Astrocyte (in vitro differentiated cells and primary cell): Measurements from ENCODE around the gene PCBP3. TPM values are rescaled to one million over a fixed set of nuclear protein-coding genes. Genes with fewer than 3 reads are reported as not detected.

Experiments used
- DNase-seq: peaks from one replicate; pipeline ENCODE4 v3.0.0-alpha.2; 2010; ENCODE audit warnings: low read depth
- FAIRE-seq: peaks from 2 replicates; lab custom pipeline; 2011; peaks lifted over from hg19 to GRCh38; lab: Jason Lieb, UNC
- H2AFZ ChIP-seq: 2 replicates; pipeline ENCODE4 v1.6.0; 2012; ENCODE audit warnings: low read depth, low read length, inconsistent platforms
- H3K27ac ChIP-seq: 2 replicates; pipeline ENCODE4 v1.5.1; 2011; ENCODE audit warnings: low read depth, low read length, inconsistent platforms
- H3K27me3 ChIP-seq: 2 replicates; pipeline ENCODE4 v1.6.0; 2011; ENCODE audit warnings: low read length, inconsistent platforms; ENCODE audit not compliant: insufficient read depth
- H3K36me3 ChIP-seq: 2 replicates; pipeline ENCODE4 v1.5.1; 2011; ENCODE audit warnings: low read length, inconsistent platforms; ENCODE audit not compliant: insufficient read depth
- H3K4me1 ChIP-seq: 2 replicates; pipeline ENCODE4 v1.5.1; 2011; ENCODE audit warnings: low read length, inconsistent platforms; ENCODE audit not compliant: insufficient read depth
- H3K4me2 ChIP-seq: 2 replicates; pipeline ENCODE4 v1.6.0; 2012; ENCODE audit warnings: low read length, inconsistent platforms
- H3K4me3 ChIP-seq: 2 replicates; pipeline ENCODE4 v1.5.1; 2011; ENCODE audit warnings: low read depth, mild to moderate bottlenecking, low read length, inconsistent platforms; ENCODE audit not compliant: insufficient read depth
- H3K79me2 ChIP-seq: 2 replicates; pipeline ENCODE4 v1.6.0; 2012; ENCODE audit warnings: mild to moderate bottlenecking, low read length, inconsistent platforms; ENCODE audit not compliant: insufficient read depth
- H3K9ac ChIP-seq: 2 replicates; pipeline ENCODE4 v1.6.0; 2012; ENCODE audit warnings: mild to moderate bottlenecking, low read length, inconsistent platforms
- H3K9me3 ChIP-seq: 2 replicates; pipeline ENCODE4 v1.5.1; 2012; ENCODE audit warnings: low read depth, mild to moderate bottlenecking, low read length, inconsistent platforms; ENCODE audit not compliant: insufficient read depth
- H4K20me1 ChIP-seq: 2 replicates; pipeline ENCODE4 v1.6.0; 2012; ENCODE audit warnings: low read length, inconsistent platforms; ENCODE audit not compliant: insufficient read depth
- H3K27ac Mint-ChIP-seq: one replicate; pipeline ENCODE4 v1.8.0; 2021; ENCODE audit warnings: mild to moderate bottlenecking, mixed read lengths; ENCODE audit not compliant: unreplicated experiment
- H3K27me3 Mint-ChIP-seq: one replicate; pipeline ENCODE4 v1.8.0; 2021; ENCODE audit warnings: low read depth, mixed read lengths; ENCODE audit not compliant: unreplicated experiment
- H3K36me3 Mint-ChIP-seq: one replicate; pipeline ENCODE4 v1.8.0; 2021; ENCODE audit warnings: low read depth, mixed read lengths; ENCODE audit not compliant: unreplicated experiment
- H3K4me1 Mint-ChIP-seq: one replicate; pipeline ENCODE4 v1.8.0; 2021; ENCODE audit warnings: low read depth, mixed read lengths; ENCODE audit not compliant: unreplicated experiment
- H3K4me3 Mint-ChIP-seq: one replicate; pipeline ENCODE4 v1.8.0; 2021; ENCODE audit warnings: mild to moderate bottlenecking, moderate library complexity, mixed read lengths; ENCODE audit not compliant: unreplicated experiment
- H3K9me3 Mint-ChIP-seq: one replicate; pipeline ENCODE4 v1.8.0; 2021; ENCODE audit warnings: mild to moderate bottlenecking, mixed read lengths; ENCODE audit not compliant: unreplicated experiment
- CTCF ChIP-seq: IDR thresholded peaks from 2 replicates; pipeline ENCODE4 v1.5.1; 2011; ENCODE audit warnings: low read depth, mild to moderate bottlenecking, inconsistent platforms, low read length, moderate library complexity; ENCODE audit not compliant: insufficient read depth
- EZH2 ChIP-seq: IDR thresholded peaks from 2 replicates; pipeline ENCODE4 v1.6.1; 2012; ENCODE audit warnings: mild to moderate bottlenecking, low read length, inconsistent platforms; ENCODE audit not compliant: insufficient read depth
- total RNA-seq: library from RNA; stranded (reverse); gene quantifications from 2 replicates; pipeline ENCODE4 v1.2.1, GENCODE V29; 2021

PCBP3 gene
- total RNA-seq, 1 donor from 2014 or later = 1.8 TPM

GRCh38 chr21:45635271-45636151, 8.0 kb upstream of the PCBP3 start:
- Histone ChIP-seq H3K4me3 (no peak overlapping the region), H3K36me3 (no peaks in the 10 kb centered on the region), H3K79me2 (no peaks in the 10 kb centered on the region), H4K20me1 (no peaks in the 10 kb centered on the region), H3K4me1 (peaks cover 8% of the 10 kb centered on the region), H2AFZ (no peak overlapping the region), H3K27me3 (no peaks in the 10 kb centered on the region), H3K9me3 (peaks cover 8% of the 10 kb centered on the region), H3K4me2 (peak overlapping the region; percentile 59), H3K9ac (no peak overlapping the region), H3K27ac (no peak overlapping the region)
- H3K9me3 Mint-ChIP-seq = peaks cover 9% of the 10 kb centered on the region
- H3K27me3 Mint-ChIP-seq = peaks cover 11% of the 10 kb centered on the region
- H3K36me3 Mint-ChIP-seq = peaks cover 1% of the 10 kb centered on the region
- H3K4me3 Mint-ChIP-seq = no peak overlapping the region
- no peak for TF ChIP-seq CTCF
- no peak overlapping the region for H3K27ac Mint-ChIP-seq
- no peak for DNase-seq
- H3K4me1 Mint-ChIP-seq = no peaks in the 10 kb centered on the region
- FAIRE-seq = no peak

GRCh38 chr21:45636459-45636858, 7.1 kb upstream of the PCBP3 start:
- H3K27me3 ChIP-seq = no peaks in the 10 kb centered on the region
- H3K4me1 ChIP-seq = peaks cover 8% of the 10 kb centered on the region
- FAIRE-seq (peak; percentile 47), DNase-seq (no peak)
- H3K27me3 Mint-ChIP-seq = peaks cover 11% of the 10 kb centered on the region
- no peaks in the 10 kb centered on the region for H3K79me2 ChIP-seq
- H3K4me2 ChIP-seq = no peak overlapping the region
- TF ChIP-seq CTCF = no peak
- TF ChIP-seq EZH2 = no peak
- peaks cover 4% of the 10 kb centered on the region for H3K9me3 Mint-ChIP-seq
- no peak overlapping the region for H3K27ac ChIP-seq
- H3K9me3 ChIP-seq = peaks cover 8% of the 10 kb centered on the region
- no peaks in the 10 kb centered on the region for H4K20me1 ChIP-seq
- no peak overlapping the region for H3K9ac ChIP-seq
- no peak overlapping the region for H3K27ac Mint-ChIP-seq
- H3K4me3 ChIP-seq = no peak overlapping the region
- H3K36me3 ChIP-seq = no peaks in the 10 kb centered on the region
- H2AFZ ChIP-seq = no peak overlapping the region
- H3K36me3 Mint-ChIP-seq = peaks cover 1% of the 10 kb centered on the region
- H3K4me3 Mint-ChIP-seq = no peak overlapping the region
- H3K4me1 Mint-ChIP-seq = no peaks in the 10 kb centered on the region
